HepG2 (cell line): Measurements from ENCODE around the gene ZNF74. TPM values are rescaled to one million over a fixed set of nuclear protein-coding genes. Genes with fewer than 3 reads are reported as not detected.

Experiments
- ATAC-seq: fragments of 200-7000 bp; cut with Tn5 transposase; 3 replicates; pipeline ENCODE4 v1.9.1; 2020; ENCODE audit warnings: mild to moderate bottlenecking, moderate library complexity
- BruUV-seq: library from RNA; stranded (reverse); fragments of 400-500 nt; replicated peaks from 2 replicates; lab custom pipeline; 2021; lab: Mats Ljungman, UMichigan
- CTCF ChIA-PET: fragments of 300-600 bp; formaldehyde crosslinking; extraction: SDS; loops from one replicate; lab custom pipeline; 2021; ENCODE audit warnings: low total read pairs, inconsistent platforms, low intra/inter-chr PET ratio; lab: Yijun Ruan, JAX
- POLR2A ChIA-PET: fragments of 350-600 bp; sonication (Branson Sonifier 250); formaldehyde crosslinking; loops from one replicate; lab custom pipeline; 2020; ENCODE audit warnings: antibody characterized with exemption, inconsistent platforms; lab: Yijun Ruan, JAX
- DNase-seq: peaks from one replicate; pipeline ENCODE4 v3.0.0-alpha.2; 2015; ENCODE audit warnings: low spot score
- FAIRE-seq: peaks from 3 replicates; lab custom pipeline; 2011; peaks lifted over from hg19 to GRCh38; lab: Jason Lieb, UNC
- H2AFZ ChIP-seq: one replicate; pipeline ENCODE4 v1.6.1; 2011; ENCODE audit warnings: low read length, inconsistent platforms
- H3K27ac ChIP-seq: fragments of 300-600 bp; 3 replicates; pipeline ENCODE4 v1.8.0; 2011; ENCODE audit warnings: mixed run types, mild to moderate bottlenecking, mixed read lengths, low read length, inconsistent platforms; ENCODE audit not compliant: insufficient read depth; ENCODE audit errors: extremely low read length
- H3K27me3 ChIP-seq, 2 experiments: fragments of 200-600 bp in 1 of 2; 2 replicates in 1 of 2; 3 replicates in 1 of 2; pipeline versions ENCODE4 v1.6.0 to v1.8.0; 2011; ENCODE audit warnings: low read length in 2 of 2, mild to moderate bottlenecking in 2 of 2, moderate library complexity in 2 of 2, inconsistent platforms in 1 of 2; ENCODE audit not compliant: insufficient read depth in 2 of 2, control insufficient read depth in 1 of 2
- H3K36me3 ChIP-seq, 2 experiments: fragments of 200-600 bp in 1 of 2; replicated peaks in 1 of 2; 2 replicates in 1 of 2; 3 replicates in 1 of 2; pipeline versions ENCODE4 v1.5.1 to v1.8.0; 2011; ENCODE audit warnings: low read length in 2 of 2, inconsistent platforms in 1 of 2; ENCODE audit not compliant: insufficient read depth in 2 of 2, control insufficient read depth in 1 of 2
- H3K4me1 ChIP-seq: 2 replicates; pipeline ENCODE4 v1.5.1; 2012; ENCODE audit warnings: low read length, inconsistent platforms; ENCODE audit not compliant: insufficient read depth
- H3K4me2 ChIP-seq: 2 replicates; pipeline ENCODE4 v1.6.0; 2011; ENCODE audit warnings: low read depth, low read length, inconsistent platforms
- H3K4me3 ChIP-seq, 3 experiments: fragments of 200-600 bp in 1 of 3; sonication (generic), shearing (Covaris generic) in 1 of 3; replicated peaks in 1 of 3; 2 replicates each; pipeline ENCODE4 v1.5.1; 2011 to 2016; ENCODE audit warnings: low read length in 3 of 3, inconsistent platforms in 2 of 3, low read depth in 2 of 3, mild to moderate bottlenecking in 2 of 3, control low read depth in 1 of 3, mixed read lengths in 1 of 3; ENCODE audit not compliant: insufficient read depth in 1 of 3
- H3K79me2 ChIP-seq: one replicate; pipeline ENCODE4 v1.6.1; 2011; ENCODE audit warnings: low read length, inconsistent platforms; ENCODE audit not compliant: insufficient read depth
- H3K9ac ChIP-seq: 2 replicates; pipeline ENCODE4 v1.6.0; 2011; ENCODE audit warnings: mild to moderate bottlenecking, low read depth, low read length, inconsistent platforms; ENCODE audit not compliant: insufficient read depth
- H3K9me3 ChIP-seq: 2 replicates; pipeline ENCODE4 v1.5.1; 2012; ENCODE audit warnings: mild to moderate bottlenecking, low read length
- H4K20me1 ChIP-seq: 2 replicates; pipeline ENCODE4 v1.6.0; 2011; ENCODE audit warnings: inconsistent platforms, mild to moderate bottlenecking, low read length, moderate library complexity; ENCODE audit not compliant: insufficient read depth
- AKAP8 ChIP-seq: sonication (generic); formaldehyde crosslinking; IDR thresholded peaks from 2 replicates; pipeline ENCODE4 v1.5.1; 2020; ENCODE audit warnings: mild to moderate bottlenecking, missing genetic modification reagents
- KMT2B ChIP-seq: IDR thresholded peaks from 2 replicates; pipeline ENCODE4 v1.6.1; 2016; ENCODE audit warnings: missing genetic modification reagents, missing compliant biosample characterization
- MAFK ChIP-seq, 2 experiments: IDR thresholded peaks in 1 of 2; conservative IDR thresholded peaks in 1 of 2; 2 replicates each; pipeline ENCODE4 v1.6.1; 2011; ENCODE audit warnings: improper control_type of control experiment in 2 of 2, low read length in 2 of 2
- MATR3 ChIP-seq: sonication (generic); formaldehyde crosslinking; IDR thresholded peaks from 2 replicates; pipeline ENCODE4 v1.4.0; 2020; ENCODE audit warnings: missing genetic modification reagents
- ZBTB2 ChIP-seq: sonication (generic); formaldehyde crosslinking; IDR thresholded peaks from 2 replicates; pipeline ENCODE4 v1.8.0; 2022; ENCODE audit warnings: low read depth, missing genetic modification reagents
- ZNF572 ChIP-seq: sonication (generic); formaldehyde crosslinking; IDR thresholded peaks from 2 replicates; pipeline ENCODE4 v1.5.1; 2020; ENCODE audit warnings: mild to moderate bottlenecking, missing genetic modification reagents
- ZNF740 ChIP-seq: sonication (generic); formaldehyde crosslinking; IDR thresholded peaks from 2 replicates; pipeline ENCODE4 v1.4.0; 2020; ENCODE audit warnings: missing genetic modification reagents
- WGBS: methylation state at CpG from one replicate; pipeline ENCODE4 v1.1.6; 2017; ENCODE audit warnings: low lambda C conversion rate; 5-methylcytosine and 5-hydroxymethylcytosine counted together
- in situ Hi-C: cut with HindIII; loops from 2 replicates; pipeline ENCODE4 v1.10.0; 2017; ENCODE audit warnings: low pct_unique_long_range_greater_than_20kb; ENCODE audit not compliant: extremely low pct_ligation_motif_present
- intact Hi-C: fragments of 100-400 bp; cut with micrococcal nuclease; formaldehyde crosslinking; loops from one replicate; pipeline ENCODE4 v1.10.0; 2022; ENCODE audit not compliant: unreplicated experiment
- polyA plus RNA-seq, 8 experiments: library from polyadenylated mRNA; depleted of rRNA in 3 of 8; stranded (reverse) in 7 of 8; unstranded in 1 of 8; fragments of >200 nt; fragmentation: Illumina TruSeq in 4 of 8; extraction: Trizol in 4 of 8; gene quantifications; 2 replicates each; pipeline versions ENCODE4 v1.2.1 to v1.2.3, GENCODE V29; 2011 to 2016; ENCODE audit warnings: low read depth in 4 of 8, missing spikeins in 1 of 8, mixed read lengths in 1 of 8; ENCODE audit not compliant: insufficient read depth in 1 of 8
- total RNA-seq, 5 experiments: library from RNA; depleted of rRNA; stranded (reverse); fragments of >200 nt; fragmentation: Illumina TruSeq; extraction: Trizol; gene quantifications; 2 replicates each; pipeline ENCODE4 v1.2.3, GENCODE V29; 2016; ENCODE audit warnings: low read depth in 1 of 5

Gene ZNF74
- total and polyA plus RNA-seq, 2 of the 13 experiments (the other 11 are each of a cell fraction or from before 2014, with no cell fraction given) = 6.3 to 9.1 TPM

GRCh38 chr22:20427945-20428417, 34.0 kb downstream of the ZNF74 start:
- no peaks in the 10 kb centered on the region for H4K20me1 ChIP-seq
- no peak overlapping the region for H3K4me3 ChIP-seq
- 100% methylated on average over 3 of the region's 4 CpGs for WGBS
- peaks cover 9 to 13% of the 10 kb centered on the region in 2 experiments; a peak in 4 of 5 replicates for H3K36me3 ChIP-seq
- peaks cover 22% of the 10 kb centered on the region for H3K4me1 ChIP-seq
- no peak overlapping the region for H3K27ac ChIP-seq
- peaks cover 2% of the 10 kb centered on the region for H3K79me2 ChIP-seq
- DNase-seq (no peak), FAIRE-seq (no peak), ATAC-seq (no peak)
- no peaks in the 10 kb centered on the region for H3K27me3 ChIP-seq
- intact Hi-C loops (loop anchor here (10.0 kb wide), 1 partner anchor 67 kb away; the partner anchor contains the start of gene KLHL22), in situ Hi-C loops (no loop called here)
- no peak overlapping the region for H3K9ac ChIP-seq
- TF ChIP-seq KMT2B (no peak), ZNF740 (CRISPR knock-in tag) (no peak), MATR3 (CRISPR knock-in tag) (no peak), MAFK (conservative IDR thresholded peaks at IDR 0.05 in 1 of 2, IDR thresholded peaks at IDR 0.05 in 1 of 2; ENCODE audit: low read length in 2 of 2) (no peak), ZBTB2 (CRISPR knock-in tag) (no peak), ZNF572 (no peak), AKAP8 (CRISPR knock-in tag) (no peak)
- BruUV-seq = no TSS peak
- ChIA-PET CTCF (no interaction called here), POLR2A (no interaction called here)
- H3K4me2 ChIP-seq = no peak overlapping the region
- no peaks in the 10 kb centered on the region for H3K9me3 ChIP-seq
- H2AFZ ChIP-seq = no peak overlapping the region
